Heart left ventricle (tissue), 16 donors: Measurements from ENCODE around the gene CACNA1C. TPM values are rescaled to one million over a fixed set of nuclear protein-coding genes. Genes with fewer than 3 reads are reported as not detected.

ENCODE experiments used
- ATAC-seq, 4 donors: fragments of 200-7000 bp; cut with Tn5 transposase; one replicate each; pipeline ENCODE4 v1.9.1; 2020 to 2022; ENCODE audit warnings: moderate library complexity in 4 of 4, mild to moderate bottlenecking in 3 of 4, moderate number of reproducible peaks in 1 of 4
- DNase-seq, 5 donors: peaks; one replicate each; pipeline ENCODE4 v3.0.0-alpha.2; 2020
- H3K27ac ChIP-seq, 12 donors: fragments of 200-600 bp; sonication (generic) in 4 of 12; one replicate each; pipeline versions ENCODE4 v1.5.0 to v1.8.0; 2016 to 2022; ENCODE audit warnings: mild to moderate bottlenecking in 2 of 12
- H3K27me3 ChIP-seq, 9 donors: fragments of 200-600 bp; sonication (generic) in 2 of 9; one replicate each; pipeline versions ENCODE4 v1.5.1 to v1.8.0; 2016 to 2022; ENCODE audit warnings: mild to moderate bottlenecking in 3 of 9
- H3K36me3 ChIP-seq, 9 donors: fragments of 200-600 bp; sonication (generic) in 2 of 9; one replicate each; pipeline versions ENCODE4 v1.5.0 to v1.8.0; 2018 to 2022; ENCODE audit warnings: mild to moderate bottlenecking in 2 of 9
- H3K4me1 ChIP-seq, 12 donors: fragments of 200-600 bp; sonication (generic) in 4 of 12; one replicate each; pipeline versions ENCODE4 v1.5.0 to v1.8.0; 2016 to 2022; ENCODE audit warnings: mild to moderate bottlenecking in 3 of 12
- H3K4me3 ChIP-seq, 12 donors: fragments of 200-600 bp; sonication (generic) in 4 of 12; one replicate each; pipeline versions ENCODE4 v1.5.0 to v1.8.0; 2017 to 2022; ENCODE audit warnings: mild to moderate bottlenecking in 9 of 12, moderate library complexity in 4 of 12
- H3K9me3 ChIP-seq, 12 donors: fragments of 200-600 bp; sonication (generic) in 4 of 12; one replicate each; pipeline versions ENCODE4 v1.5.0 to v1.8.0; 2016 to 2022; ENCODE audit warnings: mild to moderate bottlenecking in 1 of 12
- POLR2A ChIP-seq, 2 donors: fragments of 450-650 bp; IDR thresholded peaks; one replicate each; pipeline ENCODE4 v1.6.1; 2017; ENCODE audit warnings: antibody characterized with exemption in 2 of 2, mild to moderate bottlenecking in 2 of 2, moderate library complexity in 2 of 2
- WGBS, 4 donors: extraction: QIAGEN DNeasy Blood & Tissue Kit in 2 of 4; methylation state at CpG; one replicate each; pipeline versions ENCODE4 v1.1.5 to v1.1.7; 2013 to 2018; 5-methylcytosine and 5-hydroxymethylcytosine counted together
- intact Hi-C, 10 donors: fragments of 100-400 bp; cut with DNase I; formaldehyde crosslinking; loops; one replicate each; pipeline versions ENCODE4 v1.11.1 to v1.14.2; 2022
- polyA plus RNA-seq, 2 donors: library from polyadenylated mRNA; stranded (reverse); fragments of 200-250 nt; gene quantifications; one replicate each; pipeline ENCODE4 v1.2.3, GENCODE V29; 2013
- total RNA-seq, 9 donors: library from RNA; depleted of rRNA in 2 of 9; stranded (reverse); fragments of >200 nt in 2 of 9; fragmentation: NEBNext Ultra II Directional in 3 of 9; extraction: Animal tissue kit (Norgen Biotek cat#: 25700) in 3 of 9; gene quantifications; one replicate each; pipeline versions ENCODE4 v1.1.0 to v1.2.4, GENCODE V29; 2016 to 2023
- TF ChIP-seq, protein P1 (sequence below), 12 donors: fragments of 200-600 bp; sonication (generic) in 4 of 12; IDR thresholded peaks; one replicate each; pipeline versions ENCODE4 v1.5.0 to v1.8.0; 2018 to 2022; ENCODE audit warnings: antibody characterized with exemption in 12 of 12, mild to moderate bottlenecking in 5 of 12
- donor health status: ischemic (EF 13 %, LVEDD 7.1; RV severe dilation, severe dysfunction).
- donor health status: healthy with polysubstance abuse.
- donor health status: DM: no; HTN: yes; CAD: no.
- donor health status: DM: no; HTN: no; CAD: no.
- donor health status: ischemic (EF 25% LVEDD 6.9; RV normal size, moderate dysfunction).
- donor health status: ischemic (EF 25% LVEDD 5.7; RV mildly dilated, moderate dysfunction).
- donor health status: healthy.
- donor health status: DM: yes; HTN: yes; CAD: no.
- donor health status: ischemic (EF 35%, LVEDD 5.7; RV mildly dilated, moderate dysfunction).
- donor health status: nonischemic (EF 11% LVEDD 7.7; RV severe dilation, severe dysfunction).
- donor health status: DM: yes; HTN: yes; CAD: no.
- donor health status: PGD.
- donor health status: ischemic (EF 29% LVEDD 5.4; RV normal size, mild dysfunction).
- donor health status: nonischemic (EF 23%, LVEDD 6.1; RV moderate dilation, normal function).

The CACNA1C gene
- total and polyA plus RNA-seq, 11 donors = 41.9 to 196 (median 164) TPM

DNA sequence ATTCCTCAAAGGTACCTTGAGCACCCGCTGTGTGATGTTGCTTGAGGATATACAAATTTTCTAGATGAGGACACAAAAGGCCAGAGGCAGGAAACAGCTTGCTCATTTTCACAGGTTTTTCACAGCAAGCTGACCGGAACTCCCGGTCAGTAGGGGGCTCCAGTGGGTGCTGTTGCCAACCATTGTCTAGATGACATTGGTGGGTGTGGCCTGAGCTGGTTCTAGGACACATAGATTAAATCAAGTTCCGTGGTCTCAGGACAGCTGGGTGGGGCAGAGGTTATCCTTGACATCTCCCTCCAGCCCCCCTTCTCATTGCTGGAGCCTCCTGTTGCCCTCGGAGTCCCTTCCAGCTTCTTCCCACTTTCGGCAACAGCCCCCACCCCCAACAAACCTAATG is 588.4 kb downstream of the CACNA1C start:
- Histone ChIP-seq H3K4me3 (no peak overlapping the region), H3K27me3 (peaks cover 0 to 5% (median 0%) of the 10 kb centered on the region in 9 donors), H3K36me3 (peaks cover 0 to 7% (median 0%) of the 10 kb centered on the region in 9 donors), H3K4me1 (peaks cover 4 to 39% (median 14%) of the 10 kb centered on the region in 12 donors), H3K27ac (peak overlapping the region in 10 of 12 donors; percentile 4 to 81 (median 48)), H3K9me3 (no peaks in the 10 kb centered on the region)
- intact Hi-C loops = no loop called here
- DNase-seq (peak in 3 of 5 donors; percentile 37 to 70 (median 61)), ATAC-seq (peak in 3 of 4 donors; percentile 14 to 52 (median 35))
- TF ChIP-seq, protein P1, sequence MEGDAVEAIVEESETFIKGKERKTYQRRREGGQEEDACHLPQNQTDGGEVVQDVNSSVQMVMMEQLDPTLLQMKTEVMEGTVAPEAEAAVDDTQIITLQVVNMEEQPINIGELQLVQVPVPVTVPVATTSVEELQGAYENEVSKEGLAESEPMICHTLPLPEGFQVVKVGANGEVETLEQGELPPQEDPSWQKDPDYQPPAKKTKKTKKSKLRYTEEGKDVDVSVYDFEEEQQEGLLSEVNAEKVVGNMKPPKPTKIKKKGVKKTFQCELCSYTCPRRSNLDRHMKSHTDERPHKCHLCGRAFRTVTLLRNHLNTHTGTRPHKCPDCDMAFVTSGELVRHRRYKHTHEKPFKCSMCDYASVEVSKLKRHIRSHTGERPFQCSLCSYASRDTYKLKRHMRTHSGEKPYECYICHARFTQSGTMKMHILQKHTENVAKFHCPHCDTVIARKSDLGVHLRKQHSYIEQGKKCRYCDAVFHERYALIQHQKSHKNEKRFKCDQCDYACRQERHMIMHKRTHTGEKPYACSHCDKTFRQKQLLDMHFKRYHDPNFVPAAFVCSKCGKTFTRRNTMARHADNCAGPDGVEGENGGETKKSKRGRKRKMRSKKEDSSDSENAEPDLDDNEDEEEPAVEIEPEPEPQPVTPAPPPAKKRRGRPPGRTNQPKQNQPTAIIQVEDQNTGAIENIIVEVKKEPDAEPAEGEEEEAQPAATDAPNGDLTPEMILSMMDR (IDR thresholded peaks at IDR 0.05) = peak in 6 of 12 donors; percentile 6 to 41 (median 24)
- no peak for TF ChIP-seq POLR2A (IDR thresholded peaks at IDR 0.05)
- 47 to 63% (median 59%) methylated on average over 6 of the region's 6 CpGs for WGBS, 4 donors

GRCh38 chr12:2641761-2642160 is 589.0 kb downstream of the CACNA1C start:
- H3K27ac ChIP-seq = peak overlapping the region in 4 of 12 donors; percentile 17 to 81 (median 44)
- no peaks in the 10 kb centered on the region for H3K9me3 ChIP-seq
- H3K27me3 ChIP-seq = peaks cover 0 to 5% (median 0%) of the 10 kb centered on the region in 9 donors
- 64 to 87% (median 80%) methylated on average over 5 to 6 of the region's 6 CpGs for WGBS, 4 donors
- peaks cover 0 to 7% (median 0%) of the 10 kb centered on the region in 9 donors for H3K36me3 ChIP-seq
- ATAC-seq (no peak), DNase-seq (no peak)
- H3K4me1 ChIP-seq = peaks cover 4 to 34% (median 13%) of the 10 kb centered on the region in 12 donors
- TF ChIP-seq, protein P1 (IDR thresholded peaks at IDR 0.05) = no peak
- no peak for TF ChIP-seq POLR2A (IDR thresholded peaks at IDR 0.05)
- no peak overlapping the region for H3K4me3 ChIP-seq
- intact Hi-C loops = no loop called here

- TF ChIP-seq POLR2A (IDR thresholded peaks at IDR 0.05) = no peak
- TF ChIP-seq, protein P1 (IDR thresholded peaks at IDR 0.05) = no peak
- Histone ChIP-seq H3K27ac (peak overlapping the region in 1 of 12 donors; percentile 64), H3K9me3 (no peaks in the 10 kb centered on the region), H3K36me3 (peaks cover 0 to 7% (median 0%) of the 10 kb centered on the region in 9 donors), H3K4me3 (no peak overlapping the region), H3K27me3 (peaks cover 0 to 5% (median 0%) of the 10 kb centered on the region in 9 donors), H3K4me1 (peaks cover 4 to 31% (median 12%) of the 10 kb centered on the region in 12 donors)
- intact Hi-C loops = no loop called here
- WGBS, 4 donors = 70 to 84% (median 79%) methylated on average over 10 of the region's 10 CpGs
- no peak for DNase-seq
- ATAC-seq = no peak
Observed at GRCh38 chr12:2642176-2642892, 589.5 kb downstream of the CACNA1C start.

- Histone ChIP-seq H3K4me1 (peaks cover 4 to 30% (median 12%) of the 10 kb centered on the region in 12 donors), H3K27me3 (peaks cover 0 to 5% (median 0%) of the 10 kb centered on the region in 9 donors), H3K9me3 (no peaks in the 10 kb centered on the region), H3K36me3 (peaks cover 0 to 7% (median 0%) of the 10 kb centered on the region in 9 donors), H3K27ac (no peak overlapping the region), H3K4me3 (no peak overlapping the region)
- WGBS, 4 donors = 96 to 98% (median 96%) methylated on average over 7 of the region's 7 CpGs
- ATAC-seq (no peak), DNase-seq (no peak)
- TF ChIP-seq, protein P1 (IDR thresholded peaks at IDR 0.05) = no peak
- TF ChIP-seq POLR2A (IDR thresholded peaks at IDR 0.05) = no peak
- intact Hi-C loops = no loop called here
Observed at GRCh38 chr12:2642896-2643425, 590.2 kb downstream of the CACNA1C start.
